ENCODE data around the gene PDCD10.

Gene PDCD10

DNA sequence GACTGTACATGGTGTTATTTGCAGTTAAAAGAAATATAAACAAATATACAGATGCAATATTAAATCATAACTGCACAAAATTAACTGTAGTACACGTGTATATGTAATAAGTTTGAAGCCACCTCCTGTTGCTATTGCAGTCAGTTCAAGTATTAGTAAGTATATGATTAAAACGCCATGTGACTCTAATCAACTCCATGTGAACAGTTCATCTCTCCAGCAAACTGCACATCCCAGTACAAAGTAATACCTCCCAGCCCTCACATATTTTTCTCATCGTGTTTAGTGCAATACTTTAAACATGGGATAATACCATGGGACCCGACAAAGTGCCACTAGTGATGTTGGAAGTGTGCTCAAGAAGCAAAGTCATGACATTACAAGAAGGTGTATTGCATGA lies 34.6 kb downstream of the PDCD10 start:
- no peak for DNase-seq (ENCODE audit: low spot score)
- no peaks in the 10 kb centered on the region for H3K27me3 ChIP-seq (ENCODE audit: insufficient read depth, poor library complexity, severe bottlenecking)
- no peaks in the 10 kb centered on the region for H3K9me3 ChIP-seq (ENCODE audit: severe bottlenecking)
- no peak overlapping the region for H3K4me3 ChIP-seq (ENCODE audit: severe bottlenecking)
- TF ChIP-seq, protein P1, sequence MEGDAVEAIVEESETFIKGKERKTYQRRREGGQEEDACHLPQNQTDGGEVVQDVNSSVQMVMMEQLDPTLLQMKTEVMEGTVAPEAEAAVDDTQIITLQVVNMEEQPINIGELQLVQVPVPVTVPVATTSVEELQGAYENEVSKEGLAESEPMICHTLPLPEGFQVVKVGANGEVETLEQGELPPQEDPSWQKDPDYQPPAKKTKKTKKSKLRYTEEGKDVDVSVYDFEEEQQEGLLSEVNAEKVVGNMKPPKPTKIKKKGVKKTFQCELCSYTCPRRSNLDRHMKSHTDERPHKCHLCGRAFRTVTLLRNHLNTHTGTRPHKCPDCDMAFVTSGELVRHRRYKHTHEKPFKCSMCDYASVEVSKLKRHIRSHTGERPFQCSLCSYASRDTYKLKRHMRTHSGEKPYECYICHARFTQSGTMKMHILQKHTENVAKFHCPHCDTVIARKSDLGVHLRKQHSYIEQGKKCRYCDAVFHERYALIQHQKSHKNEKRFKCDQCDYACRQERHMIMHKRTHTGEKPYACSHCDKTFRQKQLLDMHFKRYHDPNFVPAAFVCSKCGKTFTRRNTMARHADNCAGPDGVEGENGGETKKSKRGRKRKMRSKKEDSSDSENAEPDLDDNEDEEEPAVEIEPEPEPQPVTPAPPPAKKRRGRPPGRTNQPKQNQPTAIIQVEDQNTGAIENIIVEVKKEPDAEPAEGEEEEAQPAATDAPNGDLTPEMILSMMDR (IDR thresholded peaks at IDR 0.05; ENCODE audit: poor library complexity, severe bottlenecking), result no peak
- no peaks in the 10 kb centered on the region for H3K4me1 ChIP-seq (ENCODE audit: insufficient read depth, poor library complexity, severe bottlenecking)
- H3K27ac ChIP-seq (ENCODE audit: poor library complexity, severe bottlenecking), result no peak overlapping the region
- peaks cover 66% of the 10 kb centered on the region for H3K36me3 ChIP-seq (ENCODE audit: low read depth)
- ATAC-seq (ENCODE audit: low read depth), result no peak

DNA sequence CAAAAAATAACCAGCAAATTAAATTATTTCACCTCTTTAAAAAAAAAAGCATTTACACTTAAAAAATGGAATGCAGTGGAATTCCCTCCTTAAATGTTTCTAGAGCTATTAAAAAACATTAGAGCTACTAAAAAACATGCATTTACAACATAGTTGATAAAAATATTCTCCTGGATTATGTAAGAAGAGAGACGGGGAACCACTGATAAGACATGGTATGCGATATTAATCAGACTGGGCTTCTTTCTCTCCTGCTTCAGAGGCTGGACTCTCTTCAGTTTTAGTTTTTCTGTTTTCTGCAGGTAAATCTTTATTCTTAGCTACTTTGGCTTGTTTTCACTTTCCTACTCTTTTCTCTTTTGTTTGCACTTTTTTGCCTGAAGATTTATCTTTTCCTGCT lies 40.6 kb downstream of the PDCD10 start:
- Histone ChIP-seq H3K27ac (ENCODE audit: poor library complexity, severe bottlenecking) (no peak overlapping the region), H3K36me3 (ENCODE audit: low read depth) (peaks cover 76% of the 10 kb centered on the region), H3K9me3 (ENCODE audit: severe bottlenecking) (no peaks in the 10 kb centered on the region), H3K4me1 (ENCODE audit: insufficient read depth, poor library complexity, severe bottlenecking) (no peaks in the 10 kb centered on the region), H3K27me3 (ENCODE audit: insufficient read depth, poor library complexity, severe bottlenecking) (no peaks in the 10 kb centered on the region), H3K4me3 (ENCODE audit: severe bottlenecking) (no peak overlapping the region)
- TF ChIP-seq, protein P1 (IDR thresholded peaks at IDR 0.05; ENCODE audit: poor library complexity, severe bottlenecking), result no peak
- DNase-seq (ENCODE audit: low spot score) (no peak), ATAC-seq (ENCODE audit: low read depth) (no peak)

DNA sequence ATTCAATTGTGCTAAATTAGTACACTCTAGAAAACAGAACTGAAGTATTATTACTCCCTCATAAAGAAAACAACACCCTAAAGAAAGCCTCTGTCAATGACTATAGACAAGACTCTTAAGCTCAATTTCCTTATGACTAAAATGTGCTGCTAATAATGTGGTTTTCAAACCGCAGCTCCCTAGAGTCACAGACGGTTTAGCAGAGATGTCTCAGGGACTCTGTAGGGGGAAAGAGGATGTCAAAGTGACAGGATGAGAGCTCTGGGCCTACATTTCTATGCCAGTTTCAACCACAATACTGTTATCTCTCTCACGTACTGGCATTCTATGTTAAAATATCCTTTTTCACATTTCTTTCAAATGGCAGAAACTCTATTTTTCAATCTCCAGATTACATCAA lies 43.3 kb downstream of the PDCD10 start:
- H3K9me3 ChIP-seq (ENCODE audit: severe bottlenecking), result no peaks in the 10 kb centered on the region
- DNase-seq (ENCODE audit: low spot score), result no peak
- no peak for ATAC-seq (ENCODE audit: low read depth)
- no peaks in the 10 kb centered on the region for H3K4me1 ChIP-seq (ENCODE audit: insufficient read depth, poor library complexity, severe bottlenecking)
- peaks cover 75% of the 10 kb centered on the region for H3K36me3 ChIP-seq (ENCODE audit: low read depth)
- no peaks in the 10 kb centered on the region for H3K27me3 ChIP-seq (ENCODE audit: insufficient read depth, poor library complexity, severe bottlenecking)
- H3K4me3 ChIP-seq (ENCODE audit: severe bottlenecking), result no peak overlapping the region
- TF ChIP-seq, protein P1 (IDR thresholded peaks at IDR 0.05; ENCODE audit: poor library complexity, severe bottlenecking), result no peak
- no peak overlapping the region for H3K27ac ChIP-seq (ENCODE audit: poor library complexity, severe bottlenecking)

DNA sequence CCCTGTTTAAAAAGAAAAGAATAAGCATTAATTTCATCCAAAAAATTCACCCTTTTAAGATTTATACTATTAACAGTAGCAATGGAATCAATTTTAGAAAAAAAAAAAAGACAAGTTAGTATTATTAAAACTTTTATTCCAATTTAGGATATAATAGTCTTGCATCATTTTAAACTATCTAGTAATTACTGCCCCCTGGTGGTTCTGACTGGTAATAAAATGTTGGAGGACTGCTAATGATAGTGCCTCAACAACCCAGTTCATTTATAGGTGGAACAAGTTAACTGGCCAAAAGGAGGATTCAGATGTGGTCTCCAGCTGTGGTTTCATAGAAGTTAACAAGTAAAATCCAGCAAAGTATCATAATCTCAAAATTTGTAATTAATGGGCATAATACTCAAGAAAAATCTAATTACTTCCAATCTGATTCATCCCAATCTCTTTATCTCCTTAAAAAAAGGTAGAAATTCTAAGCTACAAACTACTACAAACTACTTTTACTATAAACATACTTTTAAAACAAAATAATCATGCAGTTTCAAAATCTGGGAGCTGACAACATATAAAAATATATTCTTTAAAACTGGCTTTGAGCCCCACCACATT lies 50.2 kb downstream of the PDCD10 start:
- no peaks in the 10 kb centered on the region for H3K9me3 ChIP-seq (ENCODE audit: severe bottlenecking)
- ATAC-seq (ENCODE audit: low read depth) (peak; percentile 66; the same call in 2 of the 3 replicates), DNase-seq (ENCODE audit: low spot score) (no peak)
- H3K27me3 ChIP-seq (ENCODE audit: insufficient read depth, poor library complexity, severe bottlenecking), result no peaks in the 10 kb centered on the region
- TF ChIP-seq, protein P1 (IDR thresholded peaks at IDR 0.05; ENCODE audit: poor library complexity, severe bottlenecking), result peak; percentile 87
- H3K36me3 ChIP-seq (ENCODE audit: low read depth), result peaks cover 80% of the 10 kb centered on the region
- no peak overlapping the region for H3K4me3 ChIP-seq (ENCODE audit: severe bottlenecking)
- no peaks in the 10 kb centered on the region for H3K4me1 ChIP-seq (ENCODE audit: insufficient read depth, poor library complexity, severe bottlenecking)
- no peak overlapping the region for H3K27ac ChIP-seq (ENCODE audit: poor library complexity, severe bottlenecking)

DNA sequence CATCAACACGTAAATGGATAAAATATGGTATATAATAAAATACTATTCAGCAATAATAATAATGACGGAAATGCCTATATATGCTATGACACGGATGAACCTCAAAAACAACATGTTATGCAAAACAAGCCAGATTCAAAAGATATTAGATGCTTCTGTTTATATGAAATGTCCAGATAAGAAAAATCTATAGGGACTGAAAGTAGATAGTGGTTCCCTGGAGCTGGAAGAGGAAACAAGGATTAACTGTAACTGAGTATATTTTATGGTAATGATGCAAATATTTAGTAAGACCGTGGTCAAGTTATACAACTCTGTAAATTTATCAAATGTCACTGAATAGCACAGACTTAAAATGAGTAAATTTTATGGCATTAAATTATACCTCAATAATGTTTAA lies 55.2 kb downstream of the PDCD10 start:
- Histone ChIP-seq H3K36me3 (ENCODE audit: low read depth) (peaks cover 90% of the 10 kb centered on the region), H3K27me3 (ENCODE audit: insufficient read depth, poor library complexity, severe bottlenecking) (no peaks in the 10 kb centered on the region), H3K27ac (ENCODE audit: poor library complexity, severe bottlenecking) (no peak overlapping the region), H3K4me1 (ENCODE audit: insufficient read depth, poor library complexity, severe bottlenecking) (no peaks in the 10 kb centered on the region), H3K9me3 (ENCODE audit: severe bottlenecking) (peaks cover 10% of the 10 kb centered on the region), H3K4me3 (ENCODE audit: severe bottlenecking) (no peak overlapping the region)
- DNase-seq (ENCODE audit: low spot score), result no peak
- ATAC-seq (ENCODE audit: low read depth), result no peak
- TF ChIP-seq, protein P1 (IDR thresholded peaks at IDR 0.05; ENCODE audit: poor library complexity, severe bottlenecking), result no peak

All from RWPE2 (cell line).